Measurements from ENCODE around the gene SHC4.

The SHC4 gene

GRCh38 chr15:48967336-48967735 lies 3.6 kb upstream of the SHC4 start:
- no peak for DNase-seq

DNA sequence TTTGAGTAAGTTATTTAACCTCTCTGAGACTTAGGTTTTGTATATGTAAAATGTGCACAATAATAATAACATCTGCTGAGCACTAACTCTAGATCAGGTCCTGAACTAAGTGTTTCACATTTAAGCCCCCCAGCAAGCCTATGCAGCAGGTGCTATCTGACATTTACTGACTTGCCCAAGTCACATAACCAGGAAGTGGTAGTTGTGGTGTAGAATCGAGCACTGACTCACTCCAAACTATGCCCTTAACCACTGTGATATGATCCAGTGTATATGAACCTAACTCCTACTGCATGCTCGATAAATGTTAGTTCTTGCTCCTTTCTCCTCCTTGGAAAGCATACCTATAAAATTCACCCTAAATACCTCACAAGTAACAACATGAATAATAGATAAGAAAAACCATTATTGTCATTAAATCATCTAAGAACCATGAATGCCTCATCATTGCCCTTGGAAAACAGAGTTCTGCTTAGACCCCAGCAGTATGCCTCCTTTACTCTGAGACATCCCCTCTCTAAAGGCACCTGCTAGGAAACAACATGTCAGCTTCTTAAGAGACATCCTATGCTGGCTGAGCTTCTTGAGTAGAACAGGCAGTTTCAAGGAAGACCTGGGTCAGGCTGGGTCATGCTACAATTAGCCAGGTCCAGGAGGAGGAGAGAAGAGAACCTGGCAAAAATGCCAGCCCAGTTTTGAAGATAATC lies 3.0 kb upstream of the SHC4 start:
- DNase-seq = no peak

GRCh38 chr15:48965972-48966371 lies 2.3 kb upstream of the SHC4 start:
- DNase-seq = no peak

DNA sequence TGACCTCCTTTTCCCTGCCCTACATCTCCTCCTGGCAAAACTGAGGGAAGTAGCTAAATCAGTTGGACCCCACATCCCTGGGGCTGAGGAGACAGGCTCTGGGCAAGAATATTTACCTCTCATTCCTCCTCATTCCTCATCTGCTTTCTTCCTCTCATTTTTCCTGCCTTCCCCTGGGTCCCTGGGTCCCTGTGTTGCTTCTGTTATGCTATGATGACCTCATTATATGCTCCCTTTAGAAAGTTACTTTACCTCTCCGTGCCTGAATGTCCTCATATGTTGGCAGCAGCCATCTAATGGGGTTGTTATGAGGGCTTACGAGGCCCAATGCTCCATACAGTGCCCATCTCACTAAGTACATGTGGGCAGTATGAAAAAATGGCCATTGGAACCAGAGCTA lies 1.2 kb upstream of the SHC4 start:
- no peak for DNase-seq

DNA sequence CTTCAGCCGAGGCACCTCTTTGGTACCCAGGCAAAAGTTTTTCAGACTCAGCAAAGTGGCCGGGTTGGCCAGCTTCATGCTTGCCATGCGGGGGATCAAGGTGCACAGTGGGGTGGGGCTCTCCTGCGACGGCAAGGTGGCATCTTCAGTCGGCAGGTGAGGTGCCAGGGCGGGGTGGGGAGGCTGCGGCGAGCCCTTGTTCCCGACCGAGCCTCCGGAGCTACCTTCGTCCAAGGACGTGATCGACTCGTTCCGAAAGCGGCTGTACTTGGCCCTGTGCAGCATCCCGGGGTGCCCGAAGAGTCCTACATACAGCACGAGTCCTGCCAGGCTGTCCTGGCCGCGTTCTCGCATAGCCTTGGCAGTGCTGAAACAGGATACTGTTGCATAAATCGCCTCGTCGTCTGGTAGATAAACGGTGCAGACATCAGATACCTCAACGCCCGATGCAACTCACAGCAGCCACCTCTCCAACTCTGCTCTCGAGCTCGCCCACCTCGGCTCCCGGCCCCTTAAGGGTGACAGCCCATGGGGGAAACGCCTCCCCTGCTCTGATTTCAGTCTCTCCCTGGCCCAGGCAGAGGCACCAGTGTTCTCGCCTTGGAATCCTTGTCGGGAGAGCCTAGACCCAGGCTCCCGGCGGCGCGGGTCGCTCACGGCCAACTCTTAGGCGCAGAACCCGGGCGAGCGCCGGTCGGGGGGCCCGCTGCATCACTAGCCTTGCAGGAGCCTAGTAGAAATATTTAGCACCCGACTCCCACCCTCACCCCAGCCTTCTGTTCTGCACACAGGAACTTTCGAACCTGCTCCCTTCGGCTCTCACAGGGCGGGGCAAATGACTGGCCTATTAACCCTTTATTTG lies 826 bp downstream of the SHC4 start:
- DNase-seq = peak; percentile 53

GRCh38 chr15:48955967-48956366 lies 7.8 kb downstream of the SHC4 start:
- no peak for DNase-seq

DNA sequence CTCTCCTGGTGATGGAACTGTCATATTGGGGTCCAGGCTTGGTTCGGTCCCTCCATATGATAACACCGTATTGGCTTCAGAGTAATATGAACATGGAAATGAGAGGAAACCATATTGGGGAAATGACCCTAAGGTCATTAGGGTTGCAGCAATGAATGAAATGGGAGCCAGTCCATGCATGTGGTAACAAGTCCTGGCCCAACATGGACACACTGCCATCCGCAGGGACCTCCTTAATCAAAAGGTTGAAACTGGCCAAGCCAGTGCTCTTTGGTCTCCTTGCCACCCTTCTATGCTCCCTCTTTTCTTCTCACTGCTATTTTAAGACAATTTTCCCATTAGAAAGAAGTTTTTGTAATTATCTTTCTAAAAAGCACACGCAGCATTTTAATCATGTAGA lies 8.3 kb downstream of the SHC4 start:
- no peak for DNase-seq

DNA sequence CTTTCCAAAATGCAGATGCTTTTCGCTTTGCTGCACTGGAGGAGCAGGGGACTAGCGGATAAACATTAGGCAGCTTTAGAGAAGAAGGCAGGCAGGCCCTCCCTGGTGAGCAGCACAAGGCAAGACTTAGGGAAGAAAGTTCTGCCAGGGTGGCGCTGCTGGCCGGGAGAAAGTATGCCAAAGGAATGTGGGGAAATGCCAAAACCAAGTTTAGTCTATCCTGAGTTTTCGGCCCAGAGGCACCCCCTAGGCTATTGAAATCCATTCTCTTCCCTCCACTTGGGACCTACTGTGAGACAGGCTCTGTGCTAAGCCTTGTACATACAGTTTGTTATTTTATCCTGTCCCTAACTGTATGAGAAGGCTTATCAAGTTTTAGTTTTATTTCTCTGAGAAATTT lies 9.2 kb downstream of the SHC4 start:
- DNase-seq = no peak

DNA sequence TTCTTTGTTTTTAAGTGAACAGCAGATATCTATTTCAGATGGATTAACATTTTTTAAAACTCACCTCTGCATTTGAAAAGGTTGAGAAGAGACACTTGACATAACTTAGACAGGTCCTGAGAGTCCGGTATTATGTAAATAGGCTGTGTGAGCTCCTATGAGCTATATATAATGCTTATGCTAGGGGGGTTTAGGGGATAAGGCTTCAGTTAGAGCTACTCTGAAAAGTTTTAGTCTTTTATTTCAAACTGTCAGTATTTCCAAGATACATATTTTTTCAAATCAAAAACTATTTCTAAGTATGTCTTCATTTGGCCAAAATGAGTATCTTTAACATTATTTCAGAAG lies 16.9 kb downstream of the SHC4 start:
- DNase-seq = no peak

DNA sequence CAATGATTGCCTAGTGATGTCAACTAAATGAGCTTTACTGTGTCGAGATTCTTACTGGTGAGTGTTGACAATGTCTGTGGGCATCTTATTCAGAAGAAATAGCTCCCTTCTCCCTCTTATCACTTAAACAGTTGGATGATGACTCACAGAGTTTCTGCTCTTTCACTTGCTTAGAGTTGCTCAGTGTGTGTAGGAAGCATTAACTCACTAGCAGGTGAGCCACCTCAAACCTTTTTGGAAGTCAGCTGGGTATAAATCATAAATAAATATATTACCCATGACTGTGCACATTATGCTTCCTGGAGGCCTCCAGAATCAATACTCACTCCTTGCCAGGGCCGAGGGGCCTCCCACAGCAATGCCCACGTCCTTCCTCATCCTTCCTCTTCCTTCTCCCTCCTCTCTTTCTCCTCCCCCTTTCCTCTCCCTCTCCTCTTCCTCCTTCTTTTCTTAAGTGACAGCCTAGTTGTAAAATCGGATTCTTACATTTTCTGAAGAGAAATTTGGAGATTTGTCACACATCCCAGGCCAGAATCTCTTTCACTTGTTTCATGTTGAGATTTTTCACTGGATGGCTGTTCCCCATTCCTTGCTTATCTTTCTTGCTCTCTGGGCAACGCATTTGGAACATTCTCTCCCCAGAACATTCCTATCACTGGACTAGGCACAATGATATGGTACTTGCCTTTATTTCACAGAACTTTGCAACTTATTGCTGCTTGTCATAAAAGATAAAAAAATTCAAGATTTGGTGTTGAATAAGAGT lies 17.5 kb downstream of the SHC4 start:
- DNase-seq = no peak

- DNase-seq = no peak
These were observed 18.3 kb downstream of the SHC4 start for GRCh38 chr15:48945386-48945785.

DNA sequence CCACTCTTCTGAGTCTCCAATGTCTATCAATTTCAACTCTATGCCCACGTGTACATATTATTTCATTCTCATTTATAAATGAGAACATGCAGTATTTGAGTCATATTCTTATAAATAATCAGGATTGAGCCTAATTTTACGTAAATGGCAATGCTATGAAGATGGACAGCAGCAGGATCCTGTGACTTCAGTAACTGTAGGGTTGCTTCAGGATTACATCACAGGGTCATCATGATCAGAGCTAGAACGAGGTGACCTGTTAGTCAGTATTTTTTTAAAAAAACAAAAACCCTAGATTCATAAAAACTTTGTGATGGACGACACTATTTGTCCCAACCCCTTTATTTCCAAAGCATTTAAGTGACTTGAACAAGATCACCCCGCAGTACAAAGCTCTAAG lies 21.8 kb downstream of the SHC4 start:
- no peak for DNase-seq

DNA sequence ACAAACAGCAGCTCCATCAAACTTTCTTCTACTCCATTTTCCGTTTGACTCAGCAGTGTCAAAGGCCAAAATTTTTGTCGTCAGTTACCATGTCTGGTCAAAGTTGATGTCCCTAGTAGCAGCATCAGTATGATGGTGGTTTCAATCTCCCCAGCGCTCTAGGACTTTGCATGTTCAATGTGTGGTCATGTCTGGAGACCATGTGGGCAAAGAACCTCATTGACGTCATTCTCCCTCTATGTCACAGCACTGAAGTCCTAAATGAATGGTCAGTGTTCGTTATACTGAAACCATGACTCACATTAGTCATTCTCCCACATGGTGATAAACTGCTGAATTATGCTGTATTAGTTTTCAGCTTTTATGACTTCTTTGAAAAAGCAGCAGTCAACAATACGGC lies 23.2 kb downstream of the SHC4 start:
- DNase-seq = peak; percentile 34

DNA sequence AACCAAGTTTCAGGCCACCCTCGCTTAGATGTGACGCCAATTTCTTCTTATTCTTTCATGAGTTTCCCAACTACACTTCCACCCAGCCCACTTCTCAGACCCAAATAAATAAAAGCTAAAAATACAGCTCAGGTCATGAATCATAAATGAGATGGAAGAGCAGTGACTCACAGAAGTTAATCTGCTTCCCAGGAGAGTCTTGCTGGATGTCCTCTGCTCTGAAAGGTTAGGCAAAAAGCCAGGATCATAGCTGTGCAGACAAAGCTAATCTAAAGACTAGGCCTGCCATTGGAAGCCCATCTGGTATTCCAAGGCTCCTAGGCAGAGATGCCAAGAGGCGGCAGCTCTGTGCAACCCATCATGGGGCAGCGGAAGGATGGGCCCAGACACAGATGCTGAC lies 24.1 kb downstream of the SHC4 start:
- DNase-seq = peak; percentile 38

- no peak for DNase-seq
These were observed 25.8 kb downstream of the SHC4 start for GRCh38 chr15:48937886-48938285.

- no peak for DNase-seq
These were observed 27.1 kb downstream of the SHC4 start for GRCh38 chr15:48936666-48937065.

GRCh38 chr15:48935236-48935635 lies 28.5 kb downstream of the SHC4 start:
- no peak for DNase-seq

DNA sequence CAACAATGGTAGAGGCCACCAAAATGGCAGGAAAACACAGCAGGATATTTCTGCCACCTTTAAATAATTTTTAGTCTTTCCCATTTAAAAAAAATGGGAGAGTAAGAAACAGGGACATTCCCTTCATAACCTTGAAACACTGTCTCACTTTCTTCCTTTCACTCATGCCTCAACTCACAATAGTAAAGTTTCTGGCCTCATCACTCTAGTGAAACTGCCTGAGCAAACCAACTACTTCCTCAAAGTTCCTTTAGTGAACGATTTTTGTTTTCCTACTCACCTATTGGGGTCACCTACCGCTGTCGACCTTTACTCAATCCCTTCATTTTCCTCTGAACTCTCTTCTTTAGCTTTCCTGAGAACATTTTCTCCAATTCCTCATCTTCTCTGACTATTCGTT lies 33.0 kb downstream of the SHC4 start:
- DNase-seq = no peak

DNA sequence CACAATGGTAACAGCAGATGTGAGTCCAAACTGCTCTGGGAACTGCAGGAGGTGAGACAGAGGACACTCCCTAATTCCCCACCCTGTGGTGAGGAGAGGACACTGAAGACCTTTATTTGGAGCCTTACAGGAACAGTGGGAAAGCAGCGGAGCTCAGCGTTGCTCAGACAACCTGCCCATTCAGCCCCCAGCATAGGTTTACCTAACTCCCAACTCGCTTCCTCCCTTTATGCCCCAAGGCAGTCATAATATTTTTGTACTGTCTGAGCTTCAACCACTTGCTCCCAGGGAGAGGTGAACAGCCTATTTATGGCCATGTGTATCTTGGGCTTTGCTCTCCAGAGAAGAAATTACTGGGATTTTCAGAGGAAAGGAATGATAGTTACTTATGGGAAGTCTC lies 34.1 kb downstream of the SHC4 start:
- DNase-seq = no peak

- no peak for DNase-seq
These were observed 34.7 kb downstream of the SHC4 start for GRCh38 chr15:48928877-48929538.

DNA sequence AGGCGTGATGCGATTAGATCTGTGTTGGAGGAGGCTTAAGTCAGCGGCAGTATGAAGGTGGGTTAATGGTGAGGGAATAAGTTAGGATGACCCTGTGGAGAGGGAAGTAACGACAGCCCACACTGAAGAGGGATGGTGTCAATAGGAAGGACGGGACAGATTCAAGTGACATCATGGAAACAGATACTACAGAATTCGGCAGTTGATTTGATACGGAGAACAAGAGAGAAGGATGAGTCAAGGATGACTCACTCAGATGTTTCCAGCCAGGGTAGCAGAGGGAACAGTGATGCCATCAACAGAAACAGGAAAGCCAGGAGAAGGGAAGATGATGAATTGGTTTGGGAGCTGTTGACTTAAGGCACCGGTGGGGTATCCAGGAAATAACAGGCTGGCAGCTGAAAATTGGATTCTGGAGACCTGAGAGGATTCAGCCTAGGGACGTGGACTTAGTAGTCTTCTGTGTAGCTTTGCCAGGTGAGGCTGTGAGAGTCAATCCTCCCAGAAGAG lies 38.0 kb downstream of the SHC4 start:
- DNase-seq = peak; percentile 41

- no peak for DNase-seq
These were observed 39.0 kb downstream of the SHC4 start for GRCh38 chr15:48924528-48925393.

Measured in T1000 (cell line).